Colonic mucosa (tissue), 4 donors: ENCODE results near the gene FMNL1. TPM values are rescaled to one million over a fixed set of nuclear protein-coding genes. Genes with fewer than 3 reads are reported as not detected.

Experiments
- DNase-seq: peaks from one replicate; pipeline ENCODE4 v3.0.0-alpha.2; 2020
- H3K27ac ChIP-seq: fragments of 200-600 bp; one replicate; pipeline ENCODE4 v1.8.0; 2021
- H3K27me3 ChIP-seq: fragments of 200-600 bp; one replicate; pipeline ENCODE4 v1.8.0; 2021
- H3K36me3 ChIP-seq: fragments of 200-600 bp; one replicate; pipeline ENCODE4 v1.8.0; 2021
- H3K4me1 ChIP-seq: fragments of 200-600 bp; one replicate; pipeline ENCODE4 v1.8.0; 2021; ENCODE audit warnings: mild to moderate bottlenecking
- H3K4me3 ChIP-seq: fragments of 200-600 bp; one replicate; pipeline ENCODE4 v1.8.0; 2021
- H3K9ac ChIP-seq, 2 donors: one replicate each; pipeline ENCODE4 v1.7.0; 2013; ENCODE audit warnings: control low read depth in 2 of 2, low read depth in 2 of 2, low read length in 2 of 2
- H3K9me3 ChIP-seq: fragments of 200-600 bp; one replicate; pipeline ENCODE4 v1.8.0; 2021
- CTCF ChIP-seq: fragments of 200-600 bp; IDR thresholded peaks from one replicate; pipeline ENCODE4 v1.8.0; 2022; ENCODE audit warnings: antibody characterized with exemption, mild to moderate bottlenecking
- intact Hi-C: fragments of 100-400 bp; cut with DNase I; formaldehyde crosslinking; loops from one replicate; pipeline ENCODE4 v1.14.1; 2022
- total RNA-seq, 2 donors: library from RNA; stranded (reverse); fragmentation: NEBNext Ultra II Directional in 1 of 2; extraction: Animal tissue kit (Norgen Biotek cat#: 25700) in 1 of 2; gene quantifications; one replicate each; pipeline ENCODE4 v1.2.1, GENCODE V29; 2021
- donor health status: healthy.
- donor health status: DM: no; HTN: no; CAD: no.
- donor health status: DM: no; HTN: no; CAD: no.

The FMNL1 gene
- total RNA-seq, 2 donors from 2014 or later, result 6.8 to 8.4 TPM

DNA sequence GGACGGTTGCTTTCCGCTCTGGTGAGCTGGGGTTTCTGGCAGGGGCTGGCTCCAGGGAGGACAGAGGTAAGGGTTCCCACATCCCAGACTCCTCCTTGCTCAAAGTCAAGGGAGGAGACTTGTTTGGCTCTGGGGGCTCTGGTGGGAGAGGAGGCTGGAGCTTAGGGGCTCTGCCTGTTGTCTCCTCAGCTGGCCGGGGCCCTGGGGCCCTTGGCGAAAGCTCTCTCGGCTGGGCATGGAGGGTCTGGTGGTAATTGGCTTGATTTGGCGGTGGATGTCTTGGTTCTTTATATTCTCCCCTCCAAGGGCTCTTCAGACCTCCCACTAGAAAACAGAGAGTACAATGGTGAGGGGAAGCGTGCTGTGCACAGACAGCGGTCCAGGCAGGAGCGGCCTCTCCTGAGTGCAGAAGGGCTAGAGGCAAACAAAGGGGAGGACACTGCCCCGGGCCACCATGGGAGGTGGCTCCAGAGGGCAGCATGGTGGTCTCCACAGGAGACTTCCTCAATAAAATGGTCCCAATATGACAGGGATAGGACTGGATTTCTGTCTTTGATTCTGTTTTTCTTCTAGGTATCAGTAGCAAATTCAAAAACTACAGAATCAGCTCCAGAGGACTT lies 45.9 kb downstream of the FMNL1 start:
- H3K27ac ChIP-seq, result no peak overlapping the region
- no peak for TF ChIP-seq CTCF
- peaks cover 21% of the 10 kb centered on the region for H3K36me3 ChIP-seq
- no peak for DNase-seq
- intact Hi-C loops, result no loop called here
- H3K4me3 ChIP-seq, result no peak overlapping the region
- H3K9ac ChIP-seq, result no peak overlapping the region
- H3K9me3 ChIP-seq, result no peaks in the 10 kb centered on the region
- peaks cover 18% of the 10 kb centered on the region for H3K4me1 ChIP-seq
- H3K27me3 ChIP-seq, result no peaks in the 10 kb centered on the region

DNA sequence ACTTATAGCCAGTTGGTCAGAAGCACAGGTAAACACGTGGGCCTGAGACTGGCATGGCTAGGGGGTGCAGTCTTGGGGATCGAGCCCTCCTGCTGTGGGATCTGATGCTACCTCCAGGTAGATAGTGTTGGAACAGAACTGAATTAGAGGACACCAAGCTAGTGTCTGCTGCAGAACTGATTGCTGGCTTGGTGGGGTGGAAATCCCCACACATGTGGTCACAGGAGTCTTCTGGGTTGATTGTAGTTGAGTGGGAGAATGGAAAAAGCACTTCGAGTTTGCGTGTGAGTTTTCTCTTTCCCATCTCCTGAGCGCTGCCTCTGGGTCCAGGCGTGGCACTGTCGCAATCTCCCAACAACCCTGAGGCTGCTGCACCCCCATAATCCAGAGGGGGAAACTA lies 48.2 kb downstream of the FMNL1 start:
- no peak for TF ChIP-seq CTCF
- Histone ChIP-seq H3K9ac (no peak overlapping the region), H3K4me3 (no peak overlapping the region), H3K4me1 (peaks cover 13% of the 10 kb centered on the region), H3K27ac (no peak overlapping the region), H3K36me3 (peaks cover 31% of the 10 kb centered on the region), H3K27me3 (no peaks in the 10 kb centered on the region), H3K9me3 (no peaks in the 10 kb centered on the region)
- intact Hi-C loops, result no loop called here
- DNase-seq, result no peak

DNA sequence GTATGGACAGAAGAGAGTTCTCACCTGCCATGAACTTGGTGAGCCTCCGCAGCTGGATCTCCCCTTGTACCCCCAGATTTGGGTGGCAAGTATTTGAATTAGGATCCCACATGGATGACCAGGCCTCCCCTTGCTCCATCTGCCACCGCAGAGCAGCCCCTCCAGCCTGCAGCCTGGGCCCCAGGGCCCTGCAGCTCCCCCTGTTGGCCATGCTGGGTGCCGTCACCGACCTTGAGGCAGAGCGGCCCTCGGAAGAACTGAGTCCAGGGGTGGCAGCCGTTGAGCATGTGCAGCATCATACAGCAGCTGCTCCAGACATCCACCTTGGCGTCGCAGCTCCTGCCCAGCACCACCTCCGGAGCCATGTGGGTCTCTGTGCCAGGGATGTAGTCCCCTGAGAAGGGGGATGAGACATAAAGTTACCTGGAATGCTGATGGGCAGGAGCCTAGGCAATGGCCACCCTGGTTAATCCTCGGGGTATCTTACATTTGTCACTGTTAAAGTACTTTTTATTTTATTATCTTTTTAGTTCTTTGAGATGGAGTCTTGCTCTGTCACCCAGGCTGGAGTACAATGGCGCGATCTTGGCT lies 49.2 kb downstream of the FMNL1 start:
- no peak overlapping the region for H3K4me3 ChIP-seq
- peak; percentile 43 for TF ChIP-seq CTCF
- no peak overlapping the region for H3K9ac ChIP-seq
- no peak for DNase-seq
- peaks cover 31% of the 10 kb centered on the region for H3K36me3 ChIP-seq
- no peak overlapping the region for H3K27ac ChIP-seq
- peaks cover 4% of the 10 kb centered on the region for H3K4me1 ChIP-seq
- no peaks in the 10 kb centered on the region for H3K27me3 ChIP-seq
- no peaks in the 10 kb centered on the region for H3K9me3 ChIP-seq
- intact Hi-C loops, result no loop called here

DNA sequence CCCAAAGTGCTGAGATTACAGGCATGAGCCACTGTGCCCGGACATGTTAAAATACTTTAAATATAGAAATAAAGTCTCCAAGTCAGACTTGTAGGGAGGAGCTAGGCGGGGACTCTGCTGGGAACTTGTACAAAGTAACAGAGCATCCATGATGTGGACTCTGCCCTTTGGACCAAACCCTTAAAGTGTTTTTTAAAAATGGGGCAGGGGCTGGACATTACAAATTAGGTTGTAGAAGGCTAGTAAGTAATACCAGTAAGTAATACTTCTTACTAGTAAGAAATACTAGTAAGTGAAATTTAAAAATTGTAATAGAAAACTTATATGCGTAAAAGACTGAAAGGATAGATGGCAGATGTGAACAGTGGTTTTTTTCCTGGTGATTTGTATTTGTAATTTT lies 49.9 kb downstream of the FMNL1 start:
- no peak for TF ChIP-seq CTCF
- no peak for DNase-seq
- intact Hi-C loops, result no loop called here
- Histone ChIP-seq H3K9me3 (no peaks in the 10 kb centered on the region), H3K4me3 (no peak overlapping the region), H3K27me3 (no peaks in the 10 kb centered on the region), H3K27ac (no peak overlapping the region), H3K9ac (no peak overlapping the region), H3K36me3 (peaks cover 26% of the 10 kb centered on the region), H3K4me1 (no peaks in the 10 kb centered on the region)

DNA sequence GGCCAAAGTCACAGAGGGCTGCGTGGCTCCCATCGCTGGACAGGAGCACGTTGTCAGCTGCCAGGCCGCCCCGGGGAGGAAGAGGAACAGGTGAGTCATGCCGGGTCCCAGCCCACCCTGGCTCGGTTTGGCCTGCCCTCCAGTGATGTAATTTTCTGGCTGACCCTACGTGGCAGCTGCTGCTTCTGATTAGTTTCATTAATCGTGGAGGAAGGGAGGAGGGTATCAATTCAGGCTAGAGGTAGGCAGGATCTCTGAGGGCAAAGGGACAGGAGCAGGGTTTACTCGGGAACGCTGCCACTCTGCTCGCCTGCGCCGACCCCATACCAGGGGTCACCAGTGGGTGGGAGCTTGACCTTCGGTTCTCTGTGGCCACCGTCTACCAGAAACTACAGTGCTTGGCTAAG lies 51.9 kb downstream of the FMNL1 start:
- H3K9me3 ChIP-seq, result no peaks in the 10 kb centered on the region
- peaks cover 26% of the 10 kb centered on the region for H3K36me3 ChIP-seq
- intact Hi-C loops, result no loop called here
- DNase-seq, result no peak
- H3K4me1 ChIP-seq, result peaks cover 5% of the 10 kb centered on the region
- no peak for TF ChIP-seq CTCF
- H3K27me3 ChIP-seq, result no peaks in the 10 kb centered on the region
- H3K27ac ChIP-seq, result no peak overlapping the region
- no peak overlapping the region for H3K9ac ChIP-seq
- H3K4me3 ChIP-seq, result no peak overlapping the region
